B cell (primary cell): ENCODE data around the gene KIAA0586. TPM values are rescaled to one million over a fixed set of nuclear protein-coding genes. Genes with fewer than 3 reads are reported as not detected.

Experiments used
- ATAC-seq: fragments of 200-7000 bp; cut with Tn5 transposase; one replicate; pipeline ENCODE4 v1.10.0; 2021; ENCODE audit warnings: low read depth, mild to moderate bottlenecking, moderate number of reproducible peaks, moderate library complexity
- CTCF ChIA-PET: fragments of 350-600 bp; sonication (Branson Sonifier 250); formaldehyde crosslinking; loops from one replicate; lab custom pipeline; 2021; ENCODE audit warnings: antibody characterized with exemption, inconsistent platforms; lab: Charles Lee
- POLR2A ChIA-PET: fragments of 350-600 bp; sonication (Branson Sonifier 250); formaldehyde crosslinking; loops from one replicate; lab custom pipeline; 2021; ENCODE audit warnings: antibody characterized with exemption; lab: Charles Lee
- DNase-seq: peaks from one replicate; pipeline ENCODE4 v3.0.0; 2013
- H2AFZ ChIP-seq: 2 replicates; pipeline ENCODE4 v1.6.1; 2012; ENCODE audit warnings: mild to moderate bottlenecking, low read depth, low read length; ENCODE audit not compliant: insufficient read depth, poor library complexity, severe bottlenecking
- H3K27ac ChIP-seq, 2 donors: 1 replicate in 1 of 2; 2 replicates in 1 of 2; pipeline ENCODE4 v1.5.1; 2012 to 2013; ENCODE audit warnings: low read length in 2 of 2, mild to moderate bottlenecking in 2 of 2, moderate library complexity in 1 of 2
- H3K27me3 ChIP-seq, 4 experiments: fragments of 200-600 bp in 1 of 4; sonication (generic) in 1 of 4; replicated peaks in 1 of 4; 1 replicate in 2 of 4; 2 replicates in 2 of 4; pipeline versions ENCODE4 v1.6.1 to v1.7.0; 2013 to 2016; ENCODE audit warnings: low read length in 3 of 4, mild to moderate bottlenecking in 2 of 4, mixed read lengths in 1 of 4, moderate library complexity in 1 of 4; ENCODE audit not compliant: insufficient read depth in 4 of 4, control insufficient read depth in 3 of 4; ENCODE audit errors: control extremely low read depth in 1 of 4
- H3K36me3 ChIP-seq, 2 experiments: replicated peaks in 1 of 2; 1 replicate in 1 of 2; 2 replicates in 1 of 2; pipeline versions ENCODE4 v1.6.1 to v1.7.1; 2013; ENCODE audit warnings: low read length in 1 of 2; ENCODE audit not compliant: insufficient read depth in 2 of 2, control insufficient read depth in 1 of 2; ENCODE audit errors: control extremely low read depth in 1 of 2, extremely low read depth in 1 of 2
- H3K4me1 ChIP-seq, 2 donors: fragments of 200-600 bp in 1 of 2; sonication (generic) in 1 of 2; 1 replicate in 1 of 2; 2 replicates in 1 of 2; pipeline versions ENCODE4 v1.5.1 to v1.6.1; 2013 to 2017; ENCODE audit warnings: low read length in 2 of 2; ENCODE audit not compliant: control insufficient read depth in 2 of 2, insufficient read depth in 2 of 2
- H3K4me2 ChIP-seq: replicated peaks from 2 replicates; pipeline ENCODE3; 2012; ENCODE audit warnings: mild to moderate bottlenecking, low read depth, low read length; ENCODE audit not compliant: poor library complexity, severe bottlenecking
- H3K4me3 ChIP-seq, 5 experiments: fragments of 200-600 bp in 1 of 5; sonication (generic) in 1 of 5; 1 replicate in 3 of 5; 2 replicates in 2 of 5; pipeline versions ENCODE4 v1.5.1 to v1.7.0; 2011 to 2016; ENCODE audit warnings: low read length in 4 of 5, mild to moderate bottlenecking in 4 of 5, low read depth in 2 of 5, control low read depth in 1 of 5, moderate library complexity in 1 of 5; ENCODE audit not compliant: insufficient read depth in 1 of 5; ENCODE audit errors: control extremely low read depth in 1 of 5, extremely low read depth in 1 of 5
- H3K79me2 ChIP-seq: fragments of 200-600 bp; sonication (generic); one replicate; pipeline ENCODE4 v1.6.0; 2016; ENCODE audit warnings: low read length; ENCODE audit not compliant: control insufficient read depth, insufficient read depth
- H3K9ac ChIP-seq: fragments of 200-600 bp; sonication (generic); 2 replicates; pipeline ENCODE4 v1.6.1; 2017; ENCODE audit warnings: mild to moderate bottlenecking, low read length, moderate library complexity
- H3K9me3 ChIP-seq, 3 donors: one replicate each; pipeline versions ENCODE4 v1.6.1 to v1.7.1; 2013; ENCODE audit warnings: low read length in 2 of 3; ENCODE audit not compliant: control insufficient read depth in 2 of 3, insufficient read depth in 1 of 3; ENCODE audit errors: control extremely low read depth in 1 of 3
- H4K20me1 ChIP-seq: 2 replicates; pipeline ENCODE4 v1.6.0; 2012; ENCODE audit warnings: mild to moderate bottlenecking, low read length; ENCODE audit not compliant: insufficient read depth, control insufficient read depth, poor library complexity, severe bottlenecking
- H3K27ac Mint-ChIP-seq: one replicate; pipeline ENCODE4 v1.8.0; 2021; ENCODE audit warnings: mixed read lengths
- H3K27me3 Mint-ChIP-seq: one replicate; pipeline ENCODE4 v1.8.0; 2021; ENCODE audit warnings: mixed read lengths
- H3K4me1 Mint-ChIP-seq: one replicate; pipeline ENCODE4 v1.8.0; 2021; ENCODE audit warnings: mixed read lengths
- H3K4me3 Mint-ChIP-seq: one replicate; pipeline ENCODE4 v1.8.0; 2021; ENCODE audit warnings: mixed read lengths
- H3K9me3 Mint-ChIP-seq: one replicate; pipeline ENCODE4 v1.8.0; 2022; ENCODE audit warnings: mixed read lengths; ENCODE audit not compliant: insufficient read depth
- EZH2 ChIP-seq: IDR thresholded peaks from 2 replicates; pipeline ENCODE4 v1.6.1; 2012; ENCODE audit warnings: borderline replicate concordance, low read depth, mild to moderate bottlenecking, moderate library complexity, low read length; ENCODE audit not compliant: insufficient read depth, poor library complexity, severe bottlenecking
- WGBS: methylation state at CpG from one replicate; pipeline ENCODE4 v1.1.5; 2013; ENCODE audit warnings: missing lambda C conversion rate; ENCODE audit not compliant: insufficient coverage; 5-methylcytosine and 5-hydroxymethylcytosine counted together
- intact Hi-C: fragments of 100-400 bp; cut with micrococcal nuclease; formaldehyde crosslinking; loops from one replicate; pipeline ENCODE4 v1.10.0; 2022
- polyA plus RNA-seq: library from polyadenylated mRNA; depleted of rRNA; stranded (reverse); fragments of >200 nt; gene quantifications from 2 replicates; pipeline ENCODE4 v1.2.3, GENCODE V29; 2012
- total RNA-seq, 2 donors: library from RNA; stranded (reverse); fragments of 120-200 nt in 1 of 2; gene quantifications; 1 replicate in 1 of 2; 2 replicates in 1 of 2; pipeline versions ENCODE4 v1.2.3 to v1.2.4, GENCODE V29; 2013 to 2022
- TF ChIP-seq, protein P1 (sequence below): fragments of 200-600 bp; IDR thresholded peaks from one replicate; pipeline ENCODE4 v1.8.0; 2022; ENCODE audit warnings: antibody characterized with exemption, mild to moderate bottlenecking

KIAA0586 gene
- total and polyA plus RNA-seq, 2 donors (not counting 1 experiment from before 2014, with no cell fraction given) = 12.2 to 27.5 TPM

DNA sequence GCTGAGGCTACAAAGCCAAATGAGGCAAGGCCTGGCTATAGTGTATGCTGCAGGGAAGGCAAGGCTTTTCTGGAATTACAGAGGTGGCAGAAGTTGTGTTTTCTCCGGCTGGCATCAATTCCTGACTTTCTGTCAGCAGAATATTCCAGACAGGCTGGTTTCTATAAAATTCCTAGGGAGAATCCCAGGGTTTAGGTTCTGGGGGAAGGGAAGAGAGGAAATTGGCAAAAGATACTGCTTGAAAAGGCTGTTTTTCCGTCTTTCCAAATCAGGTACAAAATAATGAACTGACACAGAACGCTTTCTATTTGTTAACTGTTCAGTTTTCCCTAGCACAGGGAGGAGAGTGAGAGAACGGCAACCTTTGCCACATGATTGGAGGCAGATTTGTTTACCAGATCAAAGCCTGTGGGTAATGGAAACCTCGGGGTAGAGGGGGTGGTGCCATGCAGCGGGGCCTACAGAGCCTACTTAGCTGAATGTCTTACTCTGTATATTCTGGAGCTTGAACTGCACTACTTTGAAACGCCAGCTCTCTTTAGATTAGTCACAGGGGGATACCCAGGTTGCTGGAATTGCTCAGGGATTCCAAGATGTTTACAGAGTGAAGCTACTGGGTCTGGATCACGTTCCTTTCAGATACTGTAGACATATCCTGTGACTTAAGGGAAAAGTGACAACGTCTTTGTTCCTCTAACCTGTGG lies 144.4 kb downstream of the KIAA0586 start:
- Mint-ChIP-seq H3K4me1 (no peaks in the 10 kb centered on the region), H3K27ac (no peak overlapping the region), H3K4me3 (no peak overlapping the region), H3K27me3 (no peaks in the 10 kb centered on the region), H3K9me3 (no peaks in the 10 kb centered on the region)
- H3K27ac ChIP-seq = no peak overlapping the region
- H3K9me3 ChIP-seq = no peaks in the 10 kb centered on the region
- ChIA-PET POLR2A (no interaction called here), CTCF (no interaction called here)
- 64% methylated on average over 4 of the region's 9 CpGs for WGBS
- ATAC-seq = no peak
- no peak overlapping the region for H3K4me3 ChIP-seq
- no peaks in the 10 kb centered on the region for H3K27me3 ChIP-seq
- no peaks in the 10 kb centered on the region for H3K36me3 ChIP-seq
- H4K20me1 ChIP-seq = no peaks in the 10 kb centered on the region
- H2AFZ ChIP-seq = no peak overlapping the region
- no peaks in the 10 kb centered on the region for H3K79me2 ChIP-seq
- no peak for DNase-seq
- no peaks in the 10 kb centered on the region for H3K4me1 ChIP-seq
- H3K4me2 ChIP-seq = no peak overlapping the region
- intact Hi-C loops = no loop called here
- H3K9ac ChIP-seq = no peak overlapping the region
- no peak for TF ChIP-seq EZH2
- TF ChIP-seq, protein P1, sequence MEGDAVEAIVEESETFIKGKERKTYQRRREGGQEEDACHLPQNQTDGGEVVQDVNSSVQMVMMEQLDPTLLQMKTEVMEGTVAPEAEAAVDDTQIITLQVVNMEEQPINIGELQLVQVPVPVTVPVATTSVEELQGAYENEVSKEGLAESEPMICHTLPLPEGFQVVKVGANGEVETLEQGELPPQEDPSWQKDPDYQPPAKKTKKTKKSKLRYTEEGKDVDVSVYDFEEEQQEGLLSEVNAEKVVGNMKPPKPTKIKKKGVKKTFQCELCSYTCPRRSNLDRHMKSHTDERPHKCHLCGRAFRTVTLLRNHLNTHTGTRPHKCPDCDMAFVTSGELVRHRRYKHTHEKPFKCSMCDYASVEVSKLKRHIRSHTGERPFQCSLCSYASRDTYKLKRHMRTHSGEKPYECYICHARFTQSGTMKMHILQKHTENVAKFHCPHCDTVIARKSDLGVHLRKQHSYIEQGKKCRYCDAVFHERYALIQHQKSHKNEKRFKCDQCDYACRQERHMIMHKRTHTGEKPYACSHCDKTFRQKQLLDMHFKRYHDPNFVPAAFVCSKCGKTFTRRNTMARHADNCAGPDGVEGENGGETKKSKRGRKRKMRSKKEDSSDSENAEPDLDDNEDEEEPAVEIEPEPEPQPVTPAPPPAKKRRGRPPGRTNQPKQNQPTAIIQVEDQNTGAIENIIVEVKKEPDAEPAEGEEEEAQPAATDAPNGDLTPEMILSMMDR = no peak

DNA sequence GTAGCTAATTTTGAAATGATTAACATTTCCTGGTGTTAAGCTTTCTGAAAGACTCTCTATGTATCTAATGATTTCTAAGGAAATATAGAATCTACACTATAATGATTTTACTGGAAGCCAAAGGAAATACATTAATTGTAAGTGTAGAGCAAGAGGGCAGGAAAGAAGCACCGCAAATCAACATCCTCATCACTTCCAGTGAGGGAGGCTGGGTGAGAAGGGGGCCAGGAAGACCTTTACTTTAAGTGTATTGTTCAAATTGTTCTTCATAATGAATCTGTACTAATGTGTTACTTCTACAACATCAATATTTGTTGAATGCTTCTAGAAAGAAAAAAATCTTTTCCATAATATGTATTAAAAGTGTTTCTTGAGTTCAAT lies 144.9 kb downstream of the KIAA0586 start:
- POLR2A ChIA-PET = no interaction called here
- H3K4me3 Mint-ChIP-seq = no peak overlapping the region
- H3K4me1 Mint-ChIP-seq = no peaks in the 10 kb centered on the region
- no peaks in the 10 kb centered on the region for H3K9me3 ChIP-seq
- no peaks in the 10 kb centered on the region for H3K79me2 ChIP-seq
- DNase-seq = no peak
- no peaks in the 10 kb centered on the region for H3K4me1 ChIP-seq
- H3K27me3 Mint-ChIP-seq = no peaks in the 10 kb centered on the region
- ATAC-seq = no peak
- H3K4me3 ChIP-seq = no peak overlapping the region
- H3K9ac ChIP-seq = no peak overlapping the region
- TF ChIP-seq EZH2 = no peak
- TF ChIP-seq, protein P1 = no peak
- H3K27ac ChIP-seq = no peak overlapping the region
- H2AFZ ChIP-seq = no peak overlapping the region
- H3K9me3 Mint-ChIP-seq = no peaks in the 10 kb centered on the region
- H3K27ac Mint-ChIP-seq = no peak overlapping the region
- no peaks in the 10 kb centered on the region for H3K36me3 ChIP-seq
- H3K4me2 ChIP-seq = no peak overlapping the region
- H3K27me3 ChIP-seq = no peaks in the 10 kb centered on the region
- intact Hi-C loops = no loop called here
- WGBS = no CpG with 5 or more reads among the region's 1 CpG
- no peaks in the 10 kb centered on the region for H4K20me1 ChIP-seq
- CTCF ChIA-PET = no interaction called here
